Measurements from ENCODE around the gene CASTOR2.

DNA sequence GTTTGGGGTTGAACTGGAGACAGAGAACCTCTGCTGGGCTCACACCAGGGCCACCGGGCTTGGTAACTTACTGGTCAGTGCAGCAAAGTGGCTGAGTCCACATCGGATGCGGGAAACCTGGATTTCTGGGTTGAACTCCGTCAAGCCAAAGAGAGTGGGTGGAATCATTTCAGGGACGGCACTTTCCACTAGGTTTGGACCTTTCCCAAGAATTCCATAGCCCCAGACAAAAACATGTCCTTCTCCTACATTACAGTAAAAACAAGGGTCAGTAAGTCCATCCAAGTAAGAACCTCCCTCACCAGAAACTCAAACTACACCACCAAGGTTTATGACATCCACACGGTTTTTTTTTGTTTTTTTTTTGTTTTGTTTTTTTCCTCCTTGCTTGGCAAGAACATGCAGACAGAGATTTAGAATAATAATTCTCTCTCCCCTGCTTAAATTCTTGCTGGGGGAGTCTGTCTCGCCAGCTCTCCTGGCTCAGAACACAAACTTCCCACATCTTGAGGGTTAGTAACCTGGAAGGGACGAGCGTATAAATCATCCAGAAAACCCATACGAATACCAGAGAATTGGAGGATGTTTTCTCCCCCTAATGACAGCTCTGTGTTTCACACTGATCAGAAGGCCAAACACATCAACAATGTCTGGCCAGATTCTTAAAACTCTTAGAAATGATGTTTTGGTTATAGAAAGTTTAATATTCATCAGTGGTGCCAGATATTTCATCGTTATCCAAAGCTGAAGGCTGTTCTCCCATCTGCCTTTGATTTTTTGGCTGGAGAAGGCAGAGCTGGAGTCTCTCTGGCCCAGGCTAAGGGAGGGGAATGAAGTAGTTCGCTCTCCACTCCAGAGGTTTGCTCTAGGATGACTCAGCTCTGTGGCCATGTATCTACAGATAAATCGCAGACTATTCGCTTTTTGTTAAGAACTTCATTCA, 91.6 kb downstream of the CASTOR2 start:
- TF ChIP-seq, protein P1, sequence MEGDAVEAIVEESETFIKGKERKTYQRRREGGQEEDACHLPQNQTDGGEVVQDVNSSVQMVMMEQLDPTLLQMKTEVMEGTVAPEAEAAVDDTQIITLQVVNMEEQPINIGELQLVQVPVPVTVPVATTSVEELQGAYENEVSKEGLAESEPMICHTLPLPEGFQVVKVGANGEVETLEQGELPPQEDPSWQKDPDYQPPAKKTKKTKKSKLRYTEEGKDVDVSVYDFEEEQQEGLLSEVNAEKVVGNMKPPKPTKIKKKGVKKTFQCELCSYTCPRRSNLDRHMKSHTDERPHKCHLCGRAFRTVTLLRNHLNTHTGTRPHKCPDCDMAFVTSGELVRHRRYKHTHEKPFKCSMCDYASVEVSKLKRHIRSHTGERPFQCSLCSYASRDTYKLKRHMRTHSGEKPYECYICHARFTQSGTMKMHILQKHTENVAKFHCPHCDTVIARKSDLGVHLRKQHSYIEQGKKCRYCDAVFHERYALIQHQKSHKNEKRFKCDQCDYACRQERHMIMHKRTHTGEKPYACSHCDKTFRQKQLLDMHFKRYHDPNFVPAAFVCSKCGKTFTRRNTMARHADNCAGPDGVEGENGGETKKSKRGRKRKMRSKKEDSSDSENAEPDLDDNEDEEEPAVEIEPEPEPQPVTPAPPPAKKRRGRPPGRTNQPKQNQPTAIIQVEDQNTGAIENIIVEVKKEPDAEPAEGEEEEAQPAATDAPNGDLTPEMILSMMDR (IDR thresholded peaks at IDR 0.05) = no peak
- TF ChIP-seq POLR2A (IDR thresholded peaks at IDR 0.05) = no peak
